Activated T-helper 9 cell treated with anti-CD3 and anti-CD28 coated beads, Interleukin-2, amount 50 U/mL, for 16 hours (primary cell): ENCODE measurements around the gene DIAPH3.

Experiments
- DNase-seq: peaks from one replicate; pipeline ENCODE4 v3.0.0-alpha.2; 2020; ENCODE audit warnings: low read depth

Gene DIAPH3

GRCh38 chr13:59671881-59672280, 491.8 kb downstream of the DIAPH3 start:
- DNase-seq, result no peak

- DNase-seq, result no peak
These were observed 497.2 kb downstream of the DIAPH3 start for GRCh38 chr13:59666504-59666903.

GRCh38 chr13:59665732-59666131, 498.0 kb downstream of the DIAPH3 start:
- no peak for DNase-seq

- no peak for DNase-seq
These were observed 498.5 kb downstream of the DIAPH3 start for GRCh38 chr13:59665184-59665583.

GRCh38 chr13:59664586-59664985, 499.1 kb downstream of the DIAPH3 start:
- no peak for DNase-seq

GRCh38 chr13:59663707-59664106, 500.0 kb downstream of the DIAPH3 start:
- DNase-seq, result no peak

- DNase-seq, result no peak
These were observed 503.1 kb downstream of the DIAPH3 start for GRCh38 chr13:59660582-59660981.

GRCh38 chr13:59659981-59660380, 503.7 kb downstream of the DIAPH3 start:
- DNase-seq, result no peak

GRCh38 chr13:59658738-59659330, 504.9 kb downstream of the DIAPH3 start:
- DNase-seq, result no peak

GRCh38 chr13:59658027-59658737, 505.5 kb downstream of the DIAPH3 start:
- DNase-seq, result no peak

- no peak for DNase-seq
These were observed 509.8 kb downstream of the DIAPH3 start for GRCh38 chr13:59653916-59654315.

- no peak for DNase-seq
These were observed 512.2 kb downstream of the DIAPH3 start for GRCh38 chr13:59651479-59651878.

GRCh38 chr13:59643906-59644626, 519.7 kb downstream of the DIAPH3 start:
- DNase-seq, result no peak

- no peak for DNase-seq
These were observed 520.3 kb downstream of the DIAPH3 start for GRCh38 chr13:59643364-59643841.

GRCh38 chr13:59641817-59642216, 521.9 kb downstream of the DIAPH3 start:
- no peak for DNase-seq

- no peak for DNase-seq
These were observed 522.5 kb downstream of the DIAPH3 start for GRCh38 chr13:59641261-59641660.

- DNase-seq, result no peak
These were observed 525.3 kb downstream of the DIAPH3 start for GRCh38 chr13:59638404-59638803.

- DNase-seq, result no peak
These were observed 528.1 kb downstream of the DIAPH3 start for GRCh38 chr13:59635589-59635988.

- DNase-seq, result no peak
These were observed 530.4 kb downstream of the DIAPH3 start for GRCh38 chr13:59633290-59633689.

GRCh38 chr13:59631271-59631670, 532.5 kb downstream of the DIAPH3 start:
- no peak for DNase-seq

- no peak for DNase-seq
These were observed 538.6 kb downstream of the DIAPH3 start for GRCh38 chr13:59625111-59625510.

GRCh38 chr13:59623206-59623915, 540.4 kb downstream of the DIAPH3 start:
- DNase-seq, result no peak
